Liver (tissue), 9 donors: ENCODE measurements around the gene POU1F1. TPM values are rescaled to one million over a fixed set of nuclear protein-coding genes. Genes with fewer than 3 reads are reported as not detected.

Experiments
- DNase-seq: peaks from one replicate; pipeline ENCODE4 v3.0.0-alpha.2; 2017; ENCODE audit warnings: low spot score
- H3K27ac ChIP-seq, 2 donors: one replicate each; pipeline ENCODE4 v1.7.0; 2013; ENCODE audit warnings: inconsistent platforms in 2 of 2, low read length in 2 of 2, control low read depth in 1 of 2, low read depth in 1 of 2, mild to moderate bottlenecking in 1 of 2
- H3K27me3 ChIP-seq, 4 donors: one replicate each; pipeline versions ENCODE4 v1.6.1 to v1.7.0; 2013; ENCODE audit warnings: low read length in 3 of 4, inconsistent platforms in 1 of 4, mild to moderate bottlenecking in 1 of 4, moderate library complexity in 1 of 4; ENCODE audit not compliant: control insufficient read depth in 4 of 4, insufficient read depth in 4 of 4
- H3K36me3 ChIP-seq, 4 donors: one replicate each; pipeline versions ENCODE4 v1.6.1 to v1.7.0; 2013; ENCODE audit warnings: low read length in 3 of 4, mild to moderate bottlenecking in 3 of 4, low read depth in 1 of 4, moderate library complexity in 1 of 4; ENCODE audit not compliant: control insufficient read depth in 4 of 4, insufficient read depth in 3 of 4
- H3K4me1 ChIP-seq, 4 donors: one replicate each; pipeline versions ENCODE4 v1.6.1 to v1.7.0; 2013; ENCODE audit warnings: low read length in 3 of 4, mild to moderate bottlenecking in 3 of 4, moderate library complexity in 1 of 4; ENCODE audit not compliant: control insufficient read depth in 4 of 4, insufficient read depth in 4 of 4
- H3K4me3 ChIP-seq, 3 donors: one replicate each; pipeline versions ENCODE4 v1.6.1 to v1.7.0; 2013; ENCODE audit warnings: low read length in 3 of 3, control low read depth in 1 of 3, low read depth in 1 of 3, mild to moderate bottlenecking in 1 of 3
- H3K9ac ChIP-seq, 2 donors: one replicate each; pipeline ENCODE4 v1.7.0; 2013; ENCODE audit warnings: low read length in 2 of 2, mild to moderate bottlenecking in 2 of 2, moderate library complexity in 2 of 2, control low read depth in 1 of 2, low read depth in 1 of 2
- H3K9me3 ChIP-seq, 4 donors: one replicate each; pipeline versions ENCODE4 v1.6.1 to v1.7.0; 2013; ENCODE audit warnings: low read length in 3 of 4; ENCODE audit not compliant: control insufficient read depth in 4 of 4
- ATF3 ChIP-seq: IDR thresholded peaks from 2 replicates; pipeline ENCODE4 v1.6.1; 2016; ENCODE audit warnings: antibody characterized with exemption
- CTCF ChIP-seq: fragments of 150-350 bp; IDR thresholded peaks from 2 replicates; pipeline ENCODE4 v1.5.1; 2017; ENCODE audit warnings: improper control_type of control experiment, low read depth, low read length; ENCODE audit not compliant: missing input control
- EGR1 ChIP-seq, 2 donors: IDR thresholded peaks; 2 replicates each; pipeline ENCODE4 v1.6.1; 2016 to 2018; ENCODE audit warnings: antibody characterized with exemption in 2 of 2, low read depth in 2 of 2
- FOXA1 ChIP-seq: IDR thresholded peaks from 2 replicates; pipeline ENCODE4 v1.6.1; 2016; ENCODE audit warnings: antibody characterized with exemption
- FOXA2 ChIP-seq: IDR thresholded peaks from 2 replicates; pipeline ENCODE4 v1.6.1; 2016; ENCODE audit warnings: antibody characterized with exemption
- GABPA ChIP-seq, 2 donors: IDR thresholded peaks in 1 of 2; conservative IDR thresholded peaks in 1 of 2; 2 replicates each; pipeline ENCODE4 v1.6.1; 2016; ENCODE audit warnings: antibody characterized with exemption in 2 of 2, mild to moderate bottlenecking in 1 of 2, moderate library complexity in 1 of 2
- HNF4A ChIP-seq, 2 donors: conservative IDR thresholded peaks; 2 replicates each; pipeline ENCODE4 v1.6.1; 2016; ENCODE audit warnings: antibody characterized with exemption in 2 of 2, mild to moderate bottlenecking in 2 of 2
- HNF4G ChIP-seq: IDR thresholded peaks from 2 replicates; pipeline ENCODE4 v1.6.1; 2016; ENCODE audit warnings: antibody characterized with exemption
- JUND ChIP-seq, 2 donors: IDR thresholded peaks; 2 replicates each; pipeline ENCODE4 v1.6.1; 2016; ENCODE audit warnings: antibody characterized with exemption in 2 of 2
- MAX ChIP-seq: IDR thresholded peaks from 2 replicates; pipeline ENCODE4 v1.6.1; 2016; ENCODE audit warnings: antibody characterized with exemption
- NR2F2 ChIP-seq: IDR thresholded peaks from 2 replicates; pipeline ENCODE4 v1.6.1; 2016; ENCODE audit warnings: antibody characterized with exemption
- RAD21 ChIP-seq, 2 donors: IDR thresholded peaks; 2 replicates each; pipeline ENCODE4 v1.6.1; 2016; ENCODE audit warnings: antibody characterized with exemption in 2 of 2, mild to moderate bottlenecking in 2 of 2
- REST ChIP-seq: IDR thresholded peaks from 2 replicates; pipeline ENCODE4 v1.6.1; 2016; ENCODE audit warnings: antibody characterized with exemption, mild to moderate bottlenecking
- RXRA ChIP-seq, 2 donors: IDR thresholded peaks; 2 replicates each; pipeline ENCODE4 v1.6.1; 2017 to 2018; ENCODE audit warnings: antibody characterized with exemption in 2 of 2, mild to moderate bottlenecking in 1 of 2
- SP1 ChIP-seq: IDR thresholded peaks from 2 replicates; pipeline ENCODE4 v1.6.1; 2018; ENCODE audit warnings: antibody characterized with exemption, mild to moderate bottlenecking
- TAF1 ChIP-seq: conservative IDR thresholded peaks from 2 replicates; pipeline ENCODE4 v1.6.1; 2016; ENCODE audit warnings: antibody characterized with exemption, mild to moderate bottlenecking
- YY1 ChIP-seq: IDR thresholded peaks from 2 replicates; pipeline ENCODE4 v1.6.1; 2016; ENCODE audit warnings: antibody characterized with exemption, mild to moderate bottlenecking
- ZBTB33 ChIP-seq: IDR thresholded peaks from 2 replicates; pipeline ENCODE4 v1.6.1; 2016; ENCODE audit warnings: antibody characterized with exemption
- WGBS: extraction: QIAGEN DNeasy Blood & Tissue Kit; methylation state at CpG from one replicate; pipeline ENCODE4 v1.1.7; 2013; 5-methylcytosine and 5-hydroxymethylcytosine counted together
- polyA plus RNA-seq, 2 donors: library from polyadenylated mRNA; stranded (reverse) in 1 of 2; unstranded in 1 of 2; fragments of 200-250 nt in 1 of 2; fragments of >200 nt in 1 of 2; fragmentation: Nextera tagmentation in 1 of 2; extraction: Ambion mirVana in 1 of 2; gene quantifications; one replicate each; pipeline versions ENCODE4 v1.2.1 to v1.2.3, GENCODE V29; 2013 to 2015
- total RNA-seq, 2 donors: library from RNA; depleted of rRNA; stranded (reverse); fragments of >200 nt; gene quantifications; one replicate each; pipeline ENCODE4 v1.2.3, GENCODE V29; 2014
- donor health status: healthy.
- donor health status: healthy.
- donor health status: healthy.
- donor health status: healthy.
- donor health status: healthy.

The POU1F1 gene
- total and polyA plus RNA-seq, 4 donors, result not detected

GRCh38 chr3:87246662-87247429 lies 29.5 kb downstream of the POU1F1 start:
- no peak for TF ChIP-seq MAX
- no peak for TF ChIP-seq ZBTB33
- no peak for TF ChIP-seq EGR1 (IDR thresholded peaks at IDR 0.05; ENCODE audit: low read depth in 2 of 2)
- no peak for TF ChIP-seq JUND (IDR thresholded peaks at IDR 0.05)
- TF ChIP-seq TAF1, result no peak
- no peak for TF ChIP-seq HNF4G
- no peak for TF ChIP-seq NR2F2
- TF ChIP-seq RXRA (IDR thresholded peaks at IDR 0.05), result no peak
- no peak for TF ChIP-seq ATF3
- no peak for TF ChIP-seq FOXA1
- TF ChIP-seq RAD21 (IDR thresholded peaks at IDR 0.05), result no peak
- no peak for TF ChIP-seq FOXA2
- no peak for TF ChIP-seq GABPA (IDR thresholded peaks at IDR 0.05 in 1 of 2, conservative IDR thresholded peaks at IDR 0.05 in 1 of 2)
- TF ChIP-seq YY1, result no peak
- TF ChIP-seq SP1, result no peak
- TF ChIP-seq HNF4A (conservative IDR thresholded peaks at IDR 0.05), result no peak
- no peak for TF ChIP-seq REST
- no peaks in the 10 kb centered on the region for H3K27me3 ChIP-seq
- no peak overlapping the region for H3K27ac ChIP-seq
- H3K9me3 ChIP-seq, result no peaks in the 10 kb centered on the region
- no peaks in the 10 kb centered on the region for H3K4me1 ChIP-seq
- H3K36me3 ChIP-seq, result peaks cover 0 to 15% (median 6%) of the 10 kb centered on the region in 4 donors
- DNase-seq, result no peak
- no peak overlapping the region for H3K4me3 ChIP-seq
- no peak overlapping the region for H3K9ac ChIP-seq
- WGBS, result 88% methylated on average over 3 of the region's 3 CpGs

GRCh38 chr3:87236093-87236492 lies 40.3 kb downstream of the POU1F1 start:
- Histone ChIP-seq H3K9me3 (no peaks in the 10 kb centered on the region), H3K9ac (no peak overlapping the region), H3K4me1 (no peaks in the 10 kb centered on the region), H3K27ac (no peak overlapping the region), H3K4me3 (no peak overlapping the region), H3K27me3 (no peaks in the 10 kb centered on the region), H3K36me3 (peaks cover 0 to 4% (median 0%) of the 10 kb centered on the region in 4 donors)
- DNase-seq, result no peak
- WGBS, result 99% methylated on average over 1 of the region's 1 CpG
- TF ChIP-seq HNF4G (no peak), JUND (IDR thresholded peaks at IDR 0.05) (no peak), REST (no peak), ZBTB33 (no peak), ATF3 (no peak), CTCF (no peak), TAF1 (no peak)
